ENCODE data around the gene SHROOM2.

SHROOM2 gene

DNA sequence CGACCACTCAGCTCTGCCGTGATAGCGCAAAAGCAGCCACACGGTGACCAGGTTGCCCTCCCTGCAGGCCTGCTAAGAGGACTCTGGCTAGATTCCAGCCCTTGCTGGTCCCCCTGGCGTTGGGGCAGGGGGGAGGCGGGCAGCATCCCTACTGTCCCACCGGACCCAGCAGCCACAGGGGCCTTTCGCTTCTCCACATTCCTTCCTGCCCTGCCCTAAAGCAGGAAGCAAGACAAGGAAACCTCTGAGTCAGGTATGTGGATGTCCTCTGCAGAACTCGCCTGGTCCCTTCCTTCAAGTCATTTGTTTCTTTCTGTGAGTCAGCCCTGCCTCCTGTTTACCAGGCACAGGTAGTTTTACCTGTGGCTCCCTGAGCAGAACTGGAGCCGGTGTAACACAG is 120.7 kb downstream of the SHROOM2 start:
- intact Hi-C loops (cut with DNase I; ENCODE audit: low total_unique reads) = no loop called here
- Histone ChIP-seq H3K27ac (no peak overlapping the region), H3K36me3 (no peaks in the 10 kb centered on the region), H3K4me3 (no peak overlapping the region), H3K9me3 (peaks cover 0 to 4% (median 0%) of the 10 kb centered on the region in 3 donors), H3K27me3 (no peaks in the 10 kb centered on the region), H3K4me1 (no peaks in the 10 kb centered on the region)
- TF ChIP-seq, protein P1, sequence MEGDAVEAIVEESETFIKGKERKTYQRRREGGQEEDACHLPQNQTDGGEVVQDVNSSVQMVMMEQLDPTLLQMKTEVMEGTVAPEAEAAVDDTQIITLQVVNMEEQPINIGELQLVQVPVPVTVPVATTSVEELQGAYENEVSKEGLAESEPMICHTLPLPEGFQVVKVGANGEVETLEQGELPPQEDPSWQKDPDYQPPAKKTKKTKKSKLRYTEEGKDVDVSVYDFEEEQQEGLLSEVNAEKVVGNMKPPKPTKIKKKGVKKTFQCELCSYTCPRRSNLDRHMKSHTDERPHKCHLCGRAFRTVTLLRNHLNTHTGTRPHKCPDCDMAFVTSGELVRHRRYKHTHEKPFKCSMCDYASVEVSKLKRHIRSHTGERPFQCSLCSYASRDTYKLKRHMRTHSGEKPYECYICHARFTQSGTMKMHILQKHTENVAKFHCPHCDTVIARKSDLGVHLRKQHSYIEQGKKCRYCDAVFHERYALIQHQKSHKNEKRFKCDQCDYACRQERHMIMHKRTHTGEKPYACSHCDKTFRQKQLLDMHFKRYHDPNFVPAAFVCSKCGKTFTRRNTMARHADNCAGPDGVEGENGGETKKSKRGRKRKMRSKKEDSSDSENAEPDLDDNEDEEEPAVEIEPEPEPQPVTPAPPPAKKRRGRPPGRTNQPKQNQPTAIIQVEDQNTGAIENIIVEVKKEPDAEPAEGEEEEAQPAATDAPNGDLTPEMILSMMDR (IDR thresholded peaks at IDR 0.05) = no peak
- no peak for DNase-seq

DNA sequence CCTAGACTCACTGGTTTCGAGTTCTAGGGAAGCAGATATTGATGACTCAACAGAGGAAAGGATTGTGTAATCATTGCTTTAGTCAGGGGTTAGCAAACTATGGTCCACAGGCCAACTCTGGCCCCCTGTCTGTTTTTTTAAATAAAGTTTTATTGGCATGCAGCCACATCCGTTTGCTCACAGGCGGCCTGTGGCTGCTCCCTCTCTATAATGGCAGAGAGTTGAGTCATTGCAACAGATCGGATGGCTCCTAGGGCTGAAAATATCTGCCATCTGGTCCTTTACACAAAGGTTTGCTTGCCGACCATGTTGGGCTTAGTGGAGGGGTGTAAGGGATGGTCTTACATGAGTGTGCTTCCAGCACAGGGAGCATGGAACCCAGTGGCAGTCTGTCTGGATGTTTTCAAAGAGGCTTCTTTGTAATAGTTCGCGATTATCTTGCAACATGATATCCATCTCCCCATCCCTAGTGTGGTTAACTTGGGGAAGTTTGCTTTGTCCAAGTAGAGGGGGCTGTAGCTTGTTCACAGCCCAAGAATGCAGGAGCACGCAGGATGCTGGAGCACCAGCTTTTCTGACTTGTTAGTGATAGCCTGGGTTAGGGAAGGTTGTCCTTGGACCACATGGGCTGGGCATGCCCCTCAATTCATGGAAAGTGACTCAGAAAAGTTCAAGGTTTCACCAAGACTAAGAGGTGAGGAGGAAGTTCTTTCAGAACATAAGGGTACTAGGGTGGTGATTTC is 121.6 kb downstream of the SHROOM2 start:
- H3K9me3 ChIP-seq = peaks cover 0 to 4% (median 0%) of the 10 kb centered on the region in 3 donors
- no peaks in the 10 kb centered on the region for H3K27me3 ChIP-seq
- TF ChIP-seq, protein P1 (IDR thresholded peaks at IDR 0.05) = no peak
- no peaks in the 10 kb centered on the region for H3K4me1 ChIP-seq
- no peaks in the 10 kb centered on the region for H3K36me3 ChIP-seq
- no peak for DNase-seq
- no peak overlapping the region for H3K27ac ChIP-seq
- H3K4me3 ChIP-seq = no peak overlapping the region
- intact Hi-C loops (cut with DNase I; ENCODE audit: low total_unique reads) = no loop called here

- no peak overlapping the region for H3K27ac ChIP-seq
- H3K4me3 ChIP-seq = no peak overlapping the region
- TF ChIP-seq, protein P1 (IDR thresholded peaks at IDR 0.05) = no peak
- H3K4me1 ChIP-seq = no peaks in the 10 kb centered on the region
- H3K27me3 ChIP-seq = no peaks in the 10 kb centered on the region
- intact Hi-C loops (cut with DNase I; ENCODE audit: low total_unique reads) = no loop called here
- H3K9me3 ChIP-seq = peaks cover 0 to 4% (median 0%) of the 10 kb centered on the region in 3 donors
- no peak for DNase-seq
- H3K36me3 ChIP-seq = no peaks in the 10 kb centered on the region
These were observed 123.0 kb downstream of the SHROOM2 start for GRCh38 chrX:9909254-9909653.

GRCh38 chrX:9911487-9911886 is 125.3 kb downstream of the SHROOM2 start:
- intact Hi-C loops (cut with DNase I; ENCODE audit: low total_unique reads) = no loop called here
- H3K36me3 ChIP-seq = no peaks in the 10 kb centered on the region
- TF ChIP-seq, protein P1 (IDR thresholded peaks at IDR 0.05) = no peak
- H3K27ac ChIP-seq = no peak overlapping the region
- no peak for DNase-seq
- no peak overlapping the region for H3K4me3 ChIP-seq
- H3K9me3 ChIP-seq = peaks cover 0 to 4% (median 0%) of the 10 kb centered on the region in 3 donors
- H3K4me1 ChIP-seq = no peaks in the 10 kb centered on the region
- H3K27me3 ChIP-seq = no peaks in the 10 kb centered on the region

DNA sequence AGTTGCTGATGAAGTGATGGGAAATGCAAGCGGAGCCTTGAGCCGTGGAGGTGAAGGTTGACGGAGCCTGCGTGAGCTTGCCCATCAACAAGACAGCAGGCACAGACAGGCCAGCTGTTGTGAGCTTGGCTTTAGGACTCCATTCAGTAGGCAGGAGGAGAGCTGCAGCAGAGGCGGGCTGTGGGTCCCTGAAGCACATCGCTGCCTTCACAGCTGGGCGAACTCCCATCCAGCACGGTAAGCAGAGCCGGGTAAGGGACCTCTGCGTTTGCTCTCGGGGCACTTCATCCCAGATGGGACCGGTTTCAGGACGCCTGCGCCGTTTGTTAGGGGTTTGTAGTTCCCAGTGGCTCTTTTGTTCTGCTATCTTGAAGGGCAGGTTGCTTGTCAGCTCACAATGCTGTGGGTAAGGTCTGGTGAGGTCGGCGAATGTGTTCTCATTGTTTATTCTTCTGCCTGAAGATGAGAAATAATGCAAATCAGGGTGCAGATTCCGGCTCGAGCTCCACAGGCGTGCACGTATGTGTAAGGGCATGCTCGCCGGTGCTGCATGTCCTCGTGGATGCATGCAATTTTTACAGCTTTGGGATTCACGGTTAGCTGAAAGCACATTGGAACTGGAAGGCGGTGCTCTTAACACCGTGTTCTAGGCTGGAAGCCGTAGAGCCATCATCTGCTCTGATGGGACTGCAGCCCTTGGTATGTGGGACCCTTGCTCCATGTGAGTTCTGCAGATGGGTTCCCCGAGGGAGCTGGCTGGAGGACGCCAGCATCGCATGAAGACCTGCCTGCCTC is 126.3 kb downstream of the SHROOM2 start:
- DNase-seq = no peak
- Histone ChIP-seq H3K4me3 (no peak overlapping the region), H3K27ac (no peak overlapping the region), H3K36me3 (no peaks in the 10 kb centered on the region), H3K27me3 (no peaks in the 10 kb centered on the region), H3K9me3 (peaks cover 0 to 3% (median 0%) of the 10 kb centered on the region in 3 donors), H3K4me1 (no peaks in the 10 kb centered on the region)
- TF ChIP-seq, protein P1 (IDR thresholded peaks at IDR 0.05) = no peak
- intact Hi-C loops (cut with DNase I; ENCODE audit: low total_unique reads) = no loop called here
